T-cell (primary cell): ENCODE results near the gene KIF26A. TPM values are rescaled to one million over a fixed set of nuclear protein-coding genes. Genes with fewer than 3 reads are reported as not detected.

Source experiments
- ATAC-seq, 4 experiments: fragments of 200-7000 bp in 3 of 4; fragments of 150-1000 bp in 1 of 4; cut with Tn5 transposase; replicated peaks in 1 of 4; 1 replicate in 3 of 4; 2 replicates in 1 of 4; pipeline ENCODE4 v1.10.0; 2021; ENCODE audit warnings: moderate library complexity in 3 of 4, mild to moderate bottlenecking in 2 of 4, moderate number of reproducible peaks in 1 of 4
- CTCF ChIA-PET, 2 donors: fragments of 300-600 bp; sonication (Branson Sonifier 250); formaldehyde crosslinking; loops; one replicate each; lab custom pipeline; 2022; ENCODE audit warnings: antibody characterized with exemption in 2 of 2; lab: Charles Lee
- POLR2A ChIA-PET, 2 donors: fragments of 300-600 bp; sonication (Branson Sonifier 250); formaldehyde crosslinking; loops; one replicate each; lab custom pipeline; 2022; ENCODE audit warnings: antibody characterized with exemption in 2 of 2; lab: Charles Lee
- DNase-seq, 35 experiments: peaks; one replicate each; pipeline versions ENCODE4 v3.0.0 to v3.0.0-alpha.2; 2013 to 2023
- H3K27ac ChIP-seq: one replicate; pipeline ENCODE4 v1.5.1; 2013; ENCODE audit warnings: low read length
- H3K27me3 ChIP-seq, 2 experiments: replicated peaks in 1 of 2; 1 replicate in 1 of 2; 2 replicates in 1 of 2; pipeline versions ENCODE4 v1.6.1 to v1.7.0; 2013; ENCODE audit warnings: low read length in 1 of 2, mixed read lengths in 1 of 2; ENCODE audit not compliant: control insufficient read depth in 2 of 2, insufficient read depth in 2 of 2; ENCODE audit errors: extremely low read depth in 1 of 2
- H3K36me3 ChIP-seq, 2 donors: 1 replicate in 1 of 2; 2 replicates in 1 of 2; pipeline versions ENCODE4 v1.6.1 to v1.7.0; 2013; ENCODE audit warnings: low read length in 1 of 2; ENCODE audit not compliant: control insufficient read depth in 2 of 2, insufficient read depth in 1 of 2; ENCODE audit errors: extremely low read depth in 1 of 2
- H3K4me1 ChIP-seq, 2 experiments: 1 replicate in 1 of 2; 2 replicates in 1 of 2; pipeline versions ENCODE4 v1.6.1 to v1.7.0; 2013; ENCODE audit warnings: low read length in 2 of 2, mixed read lengths in 1 of 2; ENCODE audit not compliant: insufficient read depth in 2 of 2, control insufficient read depth in 1 of 2; ENCODE audit errors: extremely low read depth in 1 of 2
- H3K4me3 ChIP-seq, 2 donors: 1 replicate in 1 of 2; 2 replicates in 1 of 2; pipeline versions ENCODE4 v1.5.1 to v1.7.0; 2013; ENCODE audit warnings: mild to moderate bottlenecking in 2 of 2, low read length in 1 of 2, moderate library complexity in 1 of 2; ENCODE audit not compliant: control insufficient read depth in 1 of 2; ENCODE audit errors: extremely low read depth in 1 of 2
- H3K9me3 ChIP-seq: 2 replicates; pipeline ENCODE4 v1.7.0; 2013
- H3K27ac Mint-ChIP-seq, 2 donors: one replicate each; pipeline ENCODE4 v1.8.0; 2020 to 2021; ENCODE audit warnings: mild to moderate bottlenecking in 2 of 2, mixed read lengths in 2 of 2
- H3K27me3 Mint-ChIP-seq, 2 donors: one replicate each; pipeline ENCODE4 v1.8.0; 2021 to 2022; ENCODE audit warnings: mixed read lengths in 2 of 2
- H3K36me3 Mint-ChIP-seq: one replicate; pipeline ENCODE4 v1.8.0; 2021; ENCODE audit warnings: mixed read lengths
- H3K4me1 Mint-ChIP-seq, 3 donors: one replicate each; pipeline ENCODE4 v1.8.0; 2020 to 2022; ENCODE audit warnings: mixed read lengths in 3 of 3, mild to moderate bottlenecking in 1 of 3
- H3K4me3 Mint-ChIP-seq, 3 donors: one replicate each; pipeline ENCODE4 v1.8.0; 2020 to 2022; ENCODE audit warnings: mild to moderate bottlenecking in 3 of 3, mixed read lengths in 3 of 3, moderate library complexity in 3 of 3
- H3K9me3 Mint-ChIP-seq, 3 donors: one replicate each; pipeline ENCODE4 v1.8.0; 2020 to 2022; ENCODE audit warnings: mixed read lengths in 3 of 3
- WGBS: methylation state at CpG from one replicate; pipeline ENCODE4 v1.1.5; 2013; ENCODE audit warnings: missing lambda C conversion rate; ENCODE audit not compliant: insufficient coverage; 5-methylcytosine and 5-hydroxymethylcytosine counted together
- total RNA-seq, 35 experiments: library from RNA in 6 of 35; stranded (reverse) in 6 of 35; fragments of 120-200 nt in 1 of 35; gene quantifications; one replicate each; pipeline versions ENCODE4 v1.2.1 to v1.2.4 and lab custom pipeline; 2013 to 2026

The KIF26A gene
- total RNA-seq, 5 donors from 2014 or later (not counting 1 experiment from before 2014, with no cell fraction given): 0.07 to 1.6 (median 0.44) TPM

- CTCF ChIA-PET: no interaction called here
- Mint-ChIP-seq H3K27me3 (peaks cover 20 to 57% of the 10 kb centered on the region in 2 donors), H3K27ac (no peak overlapping the region), H3K4me1 (peaks cover 4 to 10% (median 7%) of the 10 kb centered on the region in 3 donors), H3K9me3 (peaks cover 0 to under 1% (median 0%) of the 10 kb centered on the region in 3 donors), H3K36me3 (no peaks in the 10 kb centered on the region), H3K4me3 (peak overlapping the region in 2 of 3 donors; percentile 20 to 34)
- H3K4me3 ChIP-seq: no peak overlapping the region
- H3K27ac ChIP-seq: no peak overlapping the region
- H3K27me3 ChIP-seq: peaks cover 0 to 82% of the 10 kb centered on the region in 2 experiments
- peaks cover 0 to 23% of the 10 kb centered on the region in 2 experiments for H3K4me1 ChIP-seq
- ATAC-seq: no peak
- POLR2A ChIA-PET: no interaction called here
- H3K36me3 ChIP-seq: no peaks in the 10 kb centered on the region
- WGBS: 5% methylated on average over 47 of the region's 47 CpGs
- no peak for DNase-seq
- H3K9me3 ChIP-seq: no peaks in the 10 kb centered on the region
These were observed 3.1 kb upstream of the KIF26A start for GRCh38 chr14:104135121-104135903.

GRCh38 chr14:104135904-104136471 is 2.4 kb upstream of the KIF26A start:
- H3K9me3 Mint-ChIP-seq: no peaks in the 10 kb centered on the region
- 2% methylated on average over 68 of the region's 78 CpGs for WGBS
- peaks cover 23 to 56% of the 10 kb centered on the region in 2 donors for H3K27me3 Mint-ChIP-seq
- H3K9me3 ChIP-seq: no peaks in the 10 kb centered on the region
- no peak overlapping the region for H3K27ac Mint-ChIP-seq
- H3K4me1 ChIP-seq: peaks cover 0 to 23% of the 10 kb centered on the region in 2 experiments
- H3K27me3 ChIP-seq: peaks cover 0 to 82% of the 10 kb centered on the region in 2 experiments
- POLR2A ChIA-PET: no interaction called here
- H3K36me3 ChIP-seq: no peaks in the 10 kb centered on the region
- ATAC-seq (no peak), DNase-seq (no peak)
- H3K27ac ChIP-seq: no peak overlapping the region
- CTCF ChIA-PET: no interaction called here
- no peaks in the 10 kb centered on the region for H3K36me3 Mint-ChIP-seq
- H3K4me3 ChIP-seq: no peak overlapping the region
- H3K4me3 Mint-ChIP-seq: peak overlapping the region in 1 of 3 donors; percentile 67
- peaks cover 4 to 10% (median 7%) of the 10 kb centered on the region in 3 donors for H3K4me1 Mint-ChIP-seq

- POLR2A ChIA-PET: no interaction called here
- H3K27ac ChIP-seq: no peak overlapping the region
These were observed 1.7 kb upstream of the KIF26A start for GRCh38 chr14:104136472-104137296.

GRCh38 chr14:104137297-104138097 is 890 bp upstream of the KIF26A start:
- H3K4me1 Mint-ChIP-seq: peaks cover 4 to 10% (median 7%) of the 10 kb centered on the region in 3 donors
- H3K4me1 ChIP-seq: peaks cover 0 to 23% of the 10 kb centered on the region in 2 experiments
- H3K4me3 Mint-ChIP-seq: peak overlapping the region; percentile 54 to 67 (median 64)
- ChIA-PET POLR2A (interaction anchor here in 1 of 2 donors (0.6 kb wide), 1 partner anchor 15 kb away, joined by 3 read pairs; no protein-coding TSS in a partner anchor), CTCF (interaction anchor here in 1 of 2 donors (0.9 kb wide), 1 partner anchor 427 kb away, joined by 8 read pairs; no protein-coding TSS in a partner anchor)
- no peak overlapping the region for H3K27ac Mint-ChIP-seq
- H3K27me3 Mint-ChIP-seq: peaks cover 16 to 45% of the 10 kb centered on the region in 2 donors
- peak; percentile 70 to 80 (median 73) for ATAC-seq
- peak in 29 of 35 experiments; percentile 10 to 69 (median 40) for DNase-seq
- WGBS: 2% methylated on average over 81 of the region's 88 CpGs
- peaks cover 0 to 75% of the 10 kb centered on the region in 2 experiments for H3K27me3 ChIP-seq
- no peaks in the 10 kb centered on the region for H3K9me3 Mint-ChIP-seq
- no peak overlapping the region for H3K27ac ChIP-seq
- H3K9me3 ChIP-seq: no peaks in the 10 kb centered on the region
- no peaks in the 10 kb centered on the region for H3K36me3 Mint-ChIP-seq
- no peaks in the 10 kb centered on the region for H3K36me3 ChIP-seq
- H3K4me3 ChIP-seq: peak overlapping the region; percentile 32 to 59

More at GRCh38 chr14:104136472-104137296, 1.7 kb upstream of the KIF26A start:
- Mint-ChIP-seq H3K27me3 (peaks cover 24 to 53% of the 10 kb centered on the region in 2 donors), H3K27ac (no peak overlapping the region), H3K36me3 (no peaks in the 10 kb centered on the region), H3K4me3 (peak overlapping the region; percentile 28 to 67 (median 54)), H3K4me1 (peaks cover 4 to 10% (median 7%) of the 10 kb centered on the region in 3 donors), H3K9me3 (no peaks in the 10 kb centered on the region)
- peaks cover 0 to 79% of the 10 kb centered on the region in 2 experiments for H3K27me3 ChIP-seq
- CTCF ChIA-PET: interaction anchor here in 1 of 2 donors (0.6 kb wide), 1 partner anchor 440 kb away, joined by 3 read pairs; no protein-coding TSS in a partner anchor
- H3K36me3 ChIP-seq: no peaks in the 10 kb centered on the region
- peaks cover 0 to 23% of the 10 kb centered on the region in 2 experiments for H3K4me1 ChIP-seq
- WGBS: 4% methylated on average over 61 of the region's 77 CpGs
- H3K9me3 ChIP-seq: no peaks in the 10 kb centered on the region
- H3K4me3 ChIP-seq: peak overlapping the region in 1 of 2 donors; percentile 59
- ATAC-seq: no peak
- no peak for DNase-seq

GRCh38 chr14:104138718-104139459 is 502 bp downstream of the KIF26A start:
- Mint-ChIP-seq H3K27ac (no peak overlapping the region), H3K9me3 (no peaks in the 10 kb centered on the region), H3K27me3 (peaks cover 15 to 36% of the 10 kb centered on the region in 2 donors), H3K4me1 (peaks cover 4 to 10% (median 7%) of the 10 kb centered on the region in 3 donors), H3K4me3 (peak overlapping the region in 1 of 3 donors; percentile 22), H3K36me3 (no peaks in the 10 kb centered on the region)
- 4% methylated on average over 64 of the region's 73 CpGs for WGBS
- ChIA-PET CTCF (no interaction called here), POLR2A (no interaction called here)
- Histone ChIP-seq H3K27ac (no peak overlapping the region), H3K9me3 (no peaks in the 10 kb centered on the region), H3K36me3 (no peaks in the 10 kb centered on the region), H3K4me3 (no peak overlapping the region), H3K27me3 (peaks cover 0 to 74% of the 10 kb centered on the region in 2 experiments), H3K4me1 (peaks cover 0 to 23% of the 10 kb centered on the region in 2 experiments)
- ATAC-seq (no peak), DNase-seq (no peak)
